HT1080 (cell line): ENCODE results near the gene DUSP9. TPM values are rescaled to one million over a fixed set of nuclear protein-coding genes. Genes with fewer than 3 reads are reported as not detected.
"Not testable (repeated sequence)": the region's sequence is repeated elsewhere in the genome, so short reads cannot be mapped to it uniquely, and the experiment has no call there.

ENCODE experiments used
- DNase-seq: peaks from one replicate; pipeline ENCODE4 v3.0.0-alpha.2; 2015; ENCODE audit warnings: low read depth
- total RNA-seq: library from RNA; depleted of rRNA; stranded (reverse); fragments of >200 nt; shearing (Covaris generic); gene quantifications from 2 replicates; pipeline ENCODE4 v1.2.3, GENCODE V29; 2014

The DUSP9 gene
- total RNA-seq, 1 experiment from 2014 or later, result not detected

- DNase-seq, result no peak
These were observed 24.0 kb downstream of the DUSP9 start for GRCh38 chrX:153670748-153671588.

DNA sequence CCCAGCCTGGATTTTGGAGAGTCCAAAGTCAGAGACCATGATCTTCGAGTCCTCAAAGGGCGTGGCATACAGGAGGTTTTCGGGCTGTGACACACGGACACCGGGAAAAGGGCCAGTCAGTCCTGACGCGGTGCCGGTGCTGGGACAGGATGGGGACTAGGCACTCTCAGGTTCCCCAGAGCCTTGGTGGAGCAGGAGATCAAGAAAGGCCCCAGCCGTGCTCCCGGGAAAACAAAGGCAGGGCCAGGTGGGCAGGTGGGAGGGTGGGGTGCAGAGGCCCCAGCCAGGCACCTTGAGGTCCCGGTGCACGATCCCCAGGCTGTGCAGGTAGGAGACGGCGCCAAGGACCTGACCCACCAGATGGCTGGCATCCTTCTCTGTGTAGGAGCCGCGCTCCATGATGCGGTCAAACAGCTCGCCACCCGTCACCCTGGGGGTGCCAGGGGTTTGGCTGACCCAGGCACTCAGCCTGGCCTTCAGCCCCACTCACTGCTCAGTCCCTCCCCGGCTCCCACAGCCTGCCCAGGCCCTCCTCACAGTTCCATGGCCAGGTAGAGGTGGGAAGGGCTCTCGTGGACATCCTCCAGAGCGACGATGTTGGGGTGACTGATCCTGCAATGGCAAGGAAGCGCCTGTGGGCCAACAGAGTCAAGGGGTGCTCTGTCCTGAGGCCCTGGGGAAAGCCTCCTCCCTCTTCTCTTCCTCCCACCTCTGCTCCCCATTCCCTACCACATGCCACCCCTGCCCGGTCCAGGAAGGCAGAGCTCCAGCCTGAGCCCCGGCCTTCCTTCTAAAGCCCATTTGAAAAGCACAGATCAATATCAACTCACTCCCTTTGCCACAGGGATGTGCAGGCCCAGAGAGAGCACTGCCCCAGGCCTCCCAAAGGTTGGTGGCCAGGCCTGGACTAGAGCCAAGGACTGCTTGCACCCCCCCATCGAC is 24.9 kb downstream of the DUSP9 start:
- no peak for DNase-seq

GRCh38 chrX:153672531-153673427 is 25.8 kb downstream of the DUSP9 start:
- no peak for DNase-seq

DNA sequence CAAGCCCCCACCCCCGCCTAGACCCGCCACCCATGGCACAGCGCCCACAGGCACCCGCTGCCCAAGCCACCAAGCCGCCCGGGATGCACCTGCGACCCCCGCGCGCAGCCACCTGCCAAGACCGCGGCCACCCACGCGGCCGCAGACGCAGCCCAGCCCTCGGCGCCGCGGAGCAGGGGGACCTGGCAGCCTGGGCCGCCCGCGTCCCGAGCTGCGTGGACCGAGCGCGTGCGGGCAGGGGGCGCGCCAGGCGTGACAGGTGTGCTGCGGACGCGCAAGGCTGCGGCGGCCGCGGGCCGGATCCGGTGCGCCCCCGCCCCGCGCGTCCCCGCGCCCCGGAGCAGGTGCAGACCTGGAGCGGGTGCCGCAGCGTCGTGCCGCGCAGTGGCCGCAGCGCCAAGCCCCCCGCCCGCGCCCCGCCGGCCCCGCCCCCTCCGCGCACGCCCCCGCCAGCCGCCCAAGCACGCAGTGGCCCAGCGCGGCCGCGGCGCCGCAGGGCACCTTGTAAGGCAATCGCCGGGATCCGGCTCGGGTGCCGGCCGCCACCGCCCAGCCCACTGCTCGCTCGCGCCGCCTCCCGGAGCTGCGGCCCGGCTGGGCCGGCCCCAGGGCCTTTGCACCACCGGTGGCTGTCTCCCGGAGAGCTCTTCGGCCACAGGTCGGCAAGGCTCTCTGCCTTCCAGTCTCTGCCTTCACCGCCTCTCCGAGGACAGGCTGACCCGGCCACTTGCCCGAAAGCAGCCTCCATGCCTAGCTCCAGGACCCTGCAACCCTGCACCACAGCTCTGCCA is 26.6 kb downstream of the DUSP9 start, which contains the start of gene PNCK:
PNCK (minus strand) TSS at position 386 of the 791 bp plus-strand sequence. CDS start 737 bp downstream, outside the sequence.
- DNase-seq, result no peak

GRCh38 chrX:153674219-153674851 is 27.3 kb downstream of the DUSP9 start:
- DNase-seq, result no peak

DNA sequence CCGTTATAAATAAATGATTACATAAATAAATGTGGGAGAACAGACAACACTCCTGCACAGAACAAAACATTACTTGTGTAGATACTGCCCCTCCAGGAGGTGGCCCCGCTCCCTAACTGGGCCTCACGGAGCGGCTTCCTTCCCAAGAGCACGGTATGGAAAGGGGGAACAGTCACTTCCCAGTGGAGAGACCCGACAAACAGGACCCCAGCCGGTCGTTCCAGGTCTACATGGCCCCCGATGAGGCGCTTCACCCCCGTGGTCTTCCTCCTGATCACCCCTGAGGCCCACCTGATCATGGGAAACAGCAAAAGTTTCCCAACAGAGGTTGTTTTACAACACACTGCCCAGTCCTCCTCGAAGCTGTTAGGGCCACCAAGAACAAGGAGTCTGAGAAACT is 34.2 kb downstream of the DUSP9 start:
- DNase-seq, result no peak

DNA sequence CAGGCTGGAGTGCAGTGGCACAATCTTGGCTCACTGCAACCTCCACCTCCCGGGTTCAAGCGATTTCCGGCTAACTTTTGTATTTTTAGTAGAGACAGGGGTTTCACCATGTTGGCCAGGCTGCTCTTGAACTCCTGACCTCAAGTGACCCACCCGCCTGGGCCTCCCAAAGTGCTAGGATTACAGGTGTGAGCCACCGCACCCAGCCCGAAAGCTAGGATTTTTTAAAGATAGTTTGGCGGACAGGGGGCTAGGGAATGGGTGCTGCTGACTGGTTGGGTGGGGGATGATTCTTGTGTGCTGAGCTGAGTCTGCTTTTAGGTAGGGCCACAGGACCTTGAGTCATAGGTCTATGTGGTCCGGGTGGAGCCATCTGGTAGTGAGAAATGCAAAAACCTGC is 36.5 kb downstream of the DUSP9 start:
- DNase-seq, result not testable (repeated sequence)

DNA sequence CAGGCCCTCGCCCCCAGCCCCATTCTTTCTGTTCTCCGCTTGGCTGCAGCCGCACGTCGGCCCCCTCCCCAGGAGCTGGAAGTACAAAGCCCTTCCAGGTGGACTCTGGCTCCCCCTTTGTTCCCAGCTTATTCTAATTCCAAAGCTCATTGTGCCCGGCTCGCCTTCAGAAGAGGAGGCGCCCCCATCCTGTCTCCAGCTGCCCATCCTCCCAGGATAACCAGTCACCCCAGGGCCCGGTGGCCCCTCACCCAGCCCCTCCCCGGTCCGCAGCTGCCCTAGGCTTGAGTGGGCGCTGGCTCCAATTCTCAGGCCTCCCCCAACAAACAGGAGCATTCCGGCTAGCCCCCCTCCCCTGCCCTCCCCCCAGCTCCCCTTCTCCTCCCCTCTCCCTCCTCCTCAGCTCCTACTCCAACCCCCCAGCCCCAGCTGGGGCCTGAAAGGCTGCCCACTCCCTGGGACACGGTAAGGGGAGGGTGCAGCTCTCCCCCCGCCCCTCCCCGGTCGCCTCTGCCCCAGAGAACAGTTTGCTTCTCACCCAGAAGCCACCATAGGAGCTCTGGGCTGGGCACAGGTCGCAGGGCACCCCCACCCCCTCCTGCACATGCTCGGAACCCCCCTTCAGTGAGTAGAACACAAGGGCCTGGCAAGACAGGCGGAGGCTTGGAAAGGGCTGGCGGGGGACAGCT is 37.6 kb downstream of the DUSP9 start:
- DNase-seq, result no peak

DNA sequence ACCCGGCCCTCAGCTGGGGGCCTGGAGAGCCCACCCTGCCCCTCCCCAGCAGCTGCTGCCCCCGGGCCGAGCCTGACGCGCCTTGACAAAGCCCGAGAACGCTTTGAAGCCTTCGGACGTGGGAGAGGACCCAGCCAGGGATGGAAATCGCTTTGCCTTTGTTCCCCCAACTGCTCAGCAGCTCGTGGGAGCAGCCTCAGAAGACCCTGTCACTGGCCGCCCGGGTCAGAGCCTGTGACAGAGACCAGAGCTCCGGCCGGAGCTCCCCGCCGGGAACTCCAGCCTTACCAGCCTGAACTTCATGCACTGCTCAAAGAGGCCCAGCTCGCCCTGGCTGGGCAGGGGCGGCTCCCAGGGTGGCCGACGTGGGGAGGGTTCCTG is 38.1 kb downstream of the DUSP9 start:
- no peak for DNase-seq

DNA sequence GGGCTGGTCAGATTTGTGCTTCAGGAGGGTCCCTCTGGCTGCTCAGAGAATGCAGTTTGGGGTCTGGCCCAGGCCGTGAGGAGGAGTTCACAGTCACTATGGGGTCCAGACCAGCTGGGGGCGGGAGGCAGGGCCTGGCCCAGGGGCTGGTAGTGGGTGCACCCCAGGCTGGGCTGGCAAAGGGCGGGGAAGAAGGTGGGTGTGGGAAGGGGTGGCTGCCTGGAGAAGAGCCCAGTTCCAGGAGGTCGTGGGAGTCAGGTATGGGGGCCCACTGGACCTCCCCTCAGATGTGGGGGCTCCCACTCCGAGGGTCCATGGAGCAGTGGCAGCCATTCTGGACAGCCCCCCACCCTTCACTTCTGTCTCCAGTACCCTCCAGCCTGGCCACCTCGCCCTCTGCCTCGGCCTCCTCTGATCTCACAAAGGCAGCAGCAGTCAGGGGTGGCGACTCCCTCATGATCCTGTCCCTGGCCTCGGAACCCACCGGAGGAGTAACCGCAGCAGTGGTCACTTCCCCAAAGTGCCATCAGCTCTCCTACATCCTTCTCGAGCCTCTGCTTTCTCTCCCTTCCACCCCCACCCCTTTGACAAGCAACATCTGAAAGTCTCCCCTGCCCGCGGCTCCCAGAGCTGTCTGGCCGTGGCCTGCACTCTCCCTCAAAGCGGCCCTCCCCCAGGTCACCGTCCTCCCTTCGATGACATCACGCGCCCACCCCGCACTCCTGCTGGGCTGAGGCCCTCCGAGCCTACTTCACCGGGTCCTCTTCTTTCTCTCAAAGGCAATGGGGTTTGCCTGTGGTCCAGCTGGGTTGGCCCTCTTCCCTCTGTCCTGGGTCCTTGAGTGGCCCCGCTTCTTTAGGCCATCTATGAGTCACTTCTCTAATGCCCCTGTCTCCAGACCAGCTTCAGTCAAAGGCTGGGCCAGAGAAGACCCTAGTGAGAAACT is 39.0 kb downstream of the DUSP9 start:
- DNase-seq, result no peak

DNA sequence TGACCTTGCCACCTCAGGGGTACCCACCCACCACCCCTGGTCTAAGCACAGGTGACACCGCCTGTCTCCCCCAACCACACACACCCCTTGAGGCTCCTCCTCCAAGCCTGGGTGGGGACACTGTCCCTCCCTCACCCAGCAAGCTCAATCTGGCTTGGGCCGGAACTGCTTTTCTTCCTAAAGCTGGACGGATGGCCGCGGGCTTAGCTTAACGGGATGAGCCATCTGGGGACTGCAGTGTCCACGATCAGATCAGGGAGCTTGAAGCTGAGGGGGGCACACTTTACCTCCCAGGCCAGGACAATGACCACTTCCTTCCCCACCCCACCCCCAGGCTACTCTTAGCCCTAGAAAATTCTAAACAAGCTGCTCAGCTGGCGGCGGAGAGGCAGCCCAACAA is 39.7 kb downstream of the DUSP9 start:
- no peak for DNase-seq

- no peak for DNase-seq
These were observed 40.4 kb downstream of the DUSP9 start, which contains the start of gene SLC6A8 for GRCh38 chrX:153687121-153688039. TSS of gene SLC6A8 (plus strand) at chrX:153687926. CDS start at chrX:153688575, 649 bp downstream.

GRCh38 chrX:153688071-153688470 is 41.1 kb downstream of the DUSP9 start:
- no peak for DNase-seq

DNA sequence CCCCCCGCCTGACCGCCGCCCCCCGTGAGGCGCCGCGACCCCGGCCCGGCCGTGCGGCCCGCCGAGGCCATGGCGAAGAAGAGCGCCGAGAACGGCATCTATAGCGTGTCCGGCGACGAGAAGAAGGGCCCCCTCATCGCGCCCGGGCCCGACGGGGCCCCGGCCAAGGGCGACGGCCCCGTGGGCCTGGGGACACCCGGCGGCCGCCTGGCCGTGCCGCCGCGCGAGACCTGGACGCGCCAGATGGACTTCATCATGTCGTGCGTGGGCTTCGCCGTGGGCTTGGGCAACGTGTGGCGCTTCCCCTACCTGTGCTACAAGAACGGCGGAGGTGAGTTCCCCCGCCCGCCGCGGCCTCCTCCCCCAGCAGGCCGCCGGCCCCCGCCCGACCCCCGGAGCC is 41.5 kb downstream of the DUSP9 start:
- no peak for DNase-seq

DNA sequence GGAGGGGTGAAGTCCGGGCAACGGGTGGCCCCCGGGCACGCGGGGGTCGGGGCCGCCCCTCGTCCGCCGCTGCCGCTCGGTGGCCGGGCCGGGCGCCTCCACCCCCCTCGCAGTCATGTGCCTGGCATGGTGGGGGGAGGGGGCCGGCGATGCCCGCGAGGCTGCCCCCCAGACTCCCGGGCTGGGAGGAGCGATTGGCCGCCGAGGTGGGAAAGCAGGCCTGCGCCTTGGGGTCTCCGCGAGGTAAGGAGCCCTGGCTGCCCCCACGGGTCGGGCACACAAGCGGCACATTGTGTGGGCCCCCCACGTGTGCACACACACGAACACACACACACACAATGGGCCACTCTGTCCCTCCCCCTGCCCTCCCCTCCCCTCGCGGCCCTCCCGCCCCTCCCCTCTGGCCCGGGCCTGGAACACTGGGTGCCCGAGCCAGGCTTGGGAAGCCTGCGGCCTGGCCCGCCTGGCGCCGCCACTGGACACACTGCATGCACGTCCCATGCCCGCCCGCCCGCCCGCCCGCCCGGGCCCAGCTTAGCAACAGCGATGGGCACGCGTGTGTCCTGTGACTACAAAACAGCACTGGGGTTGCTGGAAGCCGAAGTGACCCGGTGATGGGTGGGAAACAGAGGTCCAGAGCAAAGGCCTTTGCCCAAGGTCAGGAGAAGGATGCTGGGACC is 42.0 kb downstream of the DUSP9 start:
- DNase-seq, result no peak
